HTERT RPE-1 (cell line): ENCODE measurements around the gene IGSF9.

Experiments
- in situ Hi-C: fragments of 300-500 bp; cut with MboI; formaldehyde crosslinking; loops from 4 replicates; pipeline ENCODE4 v1.14.3; 2020; ENCODE audit warnings: low sequenced_read_pairs

Gene IGSF9, protein sequence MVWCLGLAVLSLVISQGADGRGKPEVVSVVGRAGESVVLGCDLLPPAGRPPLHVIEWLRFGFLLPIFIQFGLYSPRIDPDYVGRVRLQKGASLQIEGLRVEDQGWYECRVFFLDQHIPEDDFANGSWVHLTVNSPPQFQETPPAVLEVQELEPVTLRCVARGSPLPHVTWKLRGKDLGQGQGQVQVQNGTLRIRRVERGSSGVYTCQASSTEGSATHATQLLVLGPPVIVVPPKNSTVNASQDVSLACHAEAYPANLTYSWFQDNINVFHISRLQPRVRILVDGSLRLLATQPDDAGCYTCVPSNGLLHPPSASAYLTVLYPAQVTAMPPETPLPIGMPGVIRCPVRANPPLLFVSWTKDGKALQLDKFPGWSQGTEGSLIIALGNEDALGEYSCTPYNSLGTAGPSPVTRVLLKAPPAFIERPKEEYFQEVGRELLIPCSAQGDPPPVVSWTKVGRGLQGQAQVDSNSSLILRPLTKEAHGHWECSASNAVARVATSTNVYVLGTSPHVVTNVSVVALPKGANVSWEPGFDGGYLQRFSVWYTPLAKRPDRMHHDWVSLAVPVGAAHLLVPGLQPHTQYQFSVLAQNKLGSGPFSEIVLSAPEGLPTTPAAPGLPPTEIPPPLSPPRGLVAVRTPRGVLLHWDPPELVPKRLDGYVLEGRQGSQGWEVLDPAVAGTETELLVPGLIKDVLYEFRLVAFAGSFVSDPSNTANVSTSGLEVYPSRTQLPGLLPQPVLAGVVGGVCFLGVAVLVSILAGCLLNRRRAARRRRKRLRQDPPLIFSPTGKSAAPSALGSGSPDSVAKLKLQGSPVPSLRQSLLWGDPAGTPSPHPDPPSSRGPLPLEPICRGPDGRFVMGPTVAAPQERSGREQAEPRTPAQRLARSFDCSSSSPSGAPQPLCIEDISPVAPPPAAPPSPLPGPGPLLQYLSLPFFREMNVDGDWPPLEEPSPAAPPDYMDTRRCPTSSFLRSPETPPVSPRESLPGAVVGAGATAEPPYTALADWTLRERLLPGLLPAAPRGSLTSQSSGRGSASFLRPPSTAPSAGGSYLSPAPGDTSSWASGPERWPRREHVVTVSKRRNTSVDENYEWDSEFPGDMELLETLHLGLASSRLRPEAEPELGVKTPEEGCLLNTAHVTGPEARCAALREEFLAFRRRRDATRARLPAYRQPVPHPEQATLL

DNA sequence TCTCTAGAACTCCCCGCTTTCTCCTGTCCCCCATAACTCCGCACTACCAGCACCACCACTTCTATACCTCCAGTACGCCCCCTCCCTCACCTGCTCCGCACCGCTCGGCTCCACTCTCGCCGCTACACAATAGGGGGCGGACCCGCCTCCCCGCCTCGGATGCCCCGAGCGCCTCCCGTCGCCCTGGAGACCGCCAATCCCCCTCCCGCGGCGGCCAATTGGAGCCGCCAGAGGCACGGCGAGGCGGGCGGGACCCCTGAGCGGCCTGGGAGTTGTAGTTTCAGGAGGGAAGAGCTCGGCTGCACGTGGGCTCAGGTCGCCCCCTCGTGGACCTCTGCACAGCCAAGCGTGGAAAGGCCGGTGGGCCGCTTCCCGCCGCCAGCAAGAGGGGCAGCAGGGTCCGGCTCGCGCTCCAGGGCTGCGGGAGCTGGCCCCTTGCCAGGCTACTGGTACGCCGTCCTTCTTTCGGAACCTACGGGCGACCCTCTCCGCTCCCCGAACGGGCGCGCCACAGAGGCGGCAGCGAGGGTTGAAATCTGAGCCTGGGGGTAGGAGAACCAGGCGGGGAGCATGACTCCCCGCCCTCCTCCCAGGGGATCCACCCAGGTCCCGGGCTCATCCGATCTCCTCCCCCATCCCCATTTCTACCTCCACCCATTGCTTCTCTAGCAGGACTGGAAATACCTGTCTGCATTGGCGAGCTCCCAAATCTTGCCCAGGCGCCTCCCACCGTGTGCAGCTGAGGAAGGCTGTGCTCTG, at the start of gene IGSF9:
Gene IGSF9 (minus strand): TSS at position 131 of the 759 bp plus-strand sequence. CDS start 2,159 bp downstream, outside the sequence.
- in situ Hi-C loops: no loop called here

DNA sequence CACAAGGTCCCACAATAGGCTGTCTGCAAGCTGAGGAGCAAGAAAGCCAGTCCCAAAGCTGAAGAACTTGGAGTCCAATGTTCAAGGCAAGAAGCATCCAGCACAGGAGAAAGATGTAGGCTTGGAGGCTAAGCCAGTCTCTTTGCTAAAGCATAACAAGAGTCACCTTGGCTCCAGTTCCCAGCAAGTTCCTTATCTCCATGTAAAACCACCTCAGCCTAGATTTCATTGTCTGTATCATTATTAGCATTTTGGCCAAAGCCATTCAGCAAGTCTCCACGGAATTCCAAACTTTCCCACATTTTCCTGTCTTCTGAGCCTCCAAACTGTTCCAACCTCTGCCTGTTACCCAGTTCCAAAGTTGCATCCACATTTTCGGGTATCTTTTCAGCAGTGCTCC, 49.5 kb upstream of the IGSF9 start:
- in situ Hi-C loops: no loop called here

DNA sequence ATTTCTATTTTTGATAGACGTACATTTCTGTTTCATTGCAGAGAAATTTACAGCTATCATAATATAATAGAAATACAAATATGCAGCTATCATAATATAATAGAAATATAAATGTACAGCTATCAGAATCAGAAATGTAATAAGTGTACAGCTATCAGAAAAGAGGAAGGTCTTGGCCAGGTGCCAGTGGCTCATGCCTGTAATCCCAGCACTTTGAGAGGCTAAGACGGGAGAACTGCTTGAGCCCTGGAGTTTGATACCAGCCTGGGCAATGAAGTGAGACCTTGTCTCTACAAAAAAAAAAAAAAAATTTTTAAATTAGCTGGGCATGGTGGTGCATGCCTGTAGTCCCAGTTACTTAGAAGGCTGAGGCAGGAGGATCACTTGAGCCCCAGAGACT, 48.5 kb upstream of the IGSF9 start:
- in situ Hi-C loops: no loop called here

DNA sequence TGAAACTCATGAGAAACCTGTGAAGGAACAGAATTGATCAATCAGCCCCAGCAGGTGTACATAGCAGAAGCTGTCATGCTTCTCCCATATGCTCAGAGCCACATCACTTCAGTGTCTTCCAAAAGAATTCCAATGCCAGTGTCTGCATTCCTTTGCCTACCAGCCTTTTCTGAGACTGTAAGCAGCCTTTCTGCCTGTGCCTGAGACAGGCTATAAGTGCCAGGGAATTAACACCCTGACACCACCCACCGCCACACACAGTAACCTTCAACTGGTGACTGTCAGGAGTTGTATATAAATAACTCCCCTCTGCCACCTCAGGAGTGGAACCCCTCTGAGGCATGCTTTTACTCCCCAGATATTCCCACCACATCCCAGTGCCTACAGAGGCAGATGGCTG, 46.7 kb upstream of the IGSF9 start:
- in situ Hi-C loops: no loop called here

DNA sequence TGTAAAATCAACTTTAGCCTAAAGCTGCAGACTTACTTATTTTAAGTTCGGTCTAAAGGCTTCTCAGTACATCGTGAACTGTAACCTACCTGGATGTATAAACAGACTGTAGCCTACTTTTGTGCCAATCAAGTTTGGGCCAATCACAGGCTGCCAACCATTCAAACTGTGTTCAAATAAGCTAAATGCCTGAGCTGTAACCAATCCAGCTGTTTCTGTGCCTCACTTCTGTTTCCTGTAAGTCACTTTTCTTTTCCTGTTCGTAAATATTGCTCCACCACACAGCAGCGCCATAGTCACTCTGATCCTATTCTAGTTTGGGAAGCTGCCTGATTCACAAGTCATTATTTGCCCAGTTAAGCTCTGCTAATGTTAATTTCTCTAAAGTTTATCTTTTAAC, 46.1 kb upstream of the IGSF9 start:
- in situ Hi-C loops: no loop called here

DNA sequence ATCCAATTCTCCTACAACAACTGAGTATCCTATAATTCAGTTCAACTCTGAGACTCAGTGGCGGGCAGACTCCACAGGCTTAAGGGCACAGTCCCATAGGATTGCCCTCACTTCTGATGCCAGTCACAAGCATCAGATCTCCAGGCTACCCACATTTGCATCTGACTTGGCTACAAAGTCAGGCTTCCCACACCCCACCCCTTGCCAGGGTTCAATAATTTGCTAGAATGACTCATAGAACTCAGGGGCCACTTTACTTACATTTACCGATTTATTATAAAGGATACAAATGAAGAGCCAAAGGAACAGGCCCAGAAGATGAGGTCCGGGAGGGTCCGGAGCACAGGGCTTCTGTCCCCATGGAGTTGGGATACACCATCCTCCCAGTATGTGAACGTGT, 44.6 kb upstream of the IGSF9 start:
- in situ Hi-C loops: no loop called here

DNA sequence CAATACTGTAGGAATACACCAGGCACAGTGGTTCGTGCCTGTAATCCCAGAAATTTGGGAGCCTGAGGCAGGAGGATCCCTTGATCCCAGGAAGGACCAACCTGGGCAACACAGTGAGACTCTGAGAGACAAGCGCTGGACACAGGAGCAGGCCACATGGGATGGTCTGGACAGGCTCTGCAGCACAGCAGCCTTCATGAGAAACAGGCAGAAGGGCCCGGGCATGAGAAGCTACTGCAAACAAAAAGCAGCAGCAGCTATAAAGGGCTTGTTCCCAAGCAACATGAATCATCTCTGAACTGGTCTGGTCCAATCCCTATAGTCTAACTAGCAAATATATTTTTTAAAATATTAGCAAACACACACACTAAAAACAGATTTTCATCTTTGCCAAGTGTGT, 44.2 kb upstream of the IGSF9 start:
- in situ Hi-C loops: no loop called here

DNA sequence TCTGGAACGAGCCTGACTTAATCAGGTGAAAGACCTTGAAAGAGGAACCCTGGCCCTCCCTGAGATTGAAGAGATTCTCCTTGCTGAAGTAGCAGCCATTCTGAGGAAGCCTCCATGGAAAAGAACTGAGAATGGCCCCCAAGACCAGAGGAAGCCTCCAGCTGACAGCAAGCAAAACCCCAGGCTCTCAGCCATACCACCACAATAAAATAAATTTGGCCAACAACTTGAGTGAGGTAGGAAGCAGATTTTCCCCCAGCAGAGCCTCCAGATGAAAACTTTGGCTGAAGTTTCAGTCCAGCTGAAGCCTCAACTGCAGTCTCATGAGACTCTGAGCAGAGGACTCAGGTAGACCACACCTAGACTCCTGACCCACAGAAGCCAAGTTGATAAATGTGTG, 42.6 kb upstream of the IGSF9 start:
- in situ Hi-C loops: no loop called here

DNA sequence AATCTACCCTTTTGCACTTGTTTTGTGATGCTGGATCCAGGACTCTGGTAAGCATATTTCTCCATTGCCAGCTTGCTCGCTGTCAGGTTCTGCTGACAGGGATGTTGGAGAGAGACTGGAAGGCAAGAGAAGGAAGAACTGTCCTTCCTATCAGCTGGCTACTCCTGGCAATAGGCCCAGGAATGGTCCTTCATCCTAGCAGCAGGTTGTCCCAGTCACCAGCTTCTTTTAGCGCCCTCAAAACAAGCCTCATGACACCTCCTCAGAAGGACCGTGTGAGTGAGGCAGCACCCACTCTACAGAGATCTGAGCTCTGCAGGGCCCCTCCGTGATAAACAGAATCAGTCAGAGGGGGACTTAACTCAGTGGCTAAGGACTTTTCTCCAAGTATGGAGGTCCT, 41.8 kb upstream of the IGSF9 start:
- in situ Hi-C loops: no loop called here

DNA sequence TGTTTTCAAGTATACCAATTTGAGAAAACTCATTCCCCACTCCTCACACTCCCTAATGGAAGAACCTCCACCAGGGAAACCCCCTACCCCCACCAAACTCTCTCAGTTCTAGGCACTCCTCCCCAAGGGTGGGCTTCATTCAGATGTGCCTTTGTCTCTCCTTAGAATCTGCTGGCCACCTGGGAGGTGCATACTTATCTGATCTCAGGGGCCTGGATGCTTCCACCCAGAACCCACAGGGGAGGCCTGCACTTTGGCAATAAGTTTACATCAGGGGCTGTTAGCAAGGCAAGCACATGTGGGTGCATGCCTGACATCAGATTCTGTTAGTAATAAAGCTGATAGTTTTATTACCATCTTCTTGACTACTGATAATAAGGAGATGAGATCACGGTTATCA, 41.1 kb upstream of the IGSF9 start:
- in situ Hi-C loops: no loop called here

DNA sequence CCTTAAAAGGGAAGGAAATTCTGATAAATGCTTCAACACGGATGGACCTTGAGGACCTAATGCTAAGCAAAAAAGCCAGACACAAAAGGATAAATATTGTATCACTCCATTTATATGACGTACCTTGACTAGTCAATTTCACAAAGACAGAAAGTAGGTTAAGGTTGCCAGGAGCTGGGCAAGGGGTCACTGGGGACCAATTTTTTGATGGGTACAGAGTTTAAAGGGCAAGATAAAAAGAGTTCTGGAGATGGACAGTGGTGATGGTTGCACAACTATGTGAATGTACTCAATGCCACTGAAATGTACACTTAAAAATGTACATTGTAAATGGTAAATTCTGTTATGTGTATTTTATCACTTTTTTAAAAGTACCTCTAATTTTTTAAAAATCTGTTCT, 40.7 kb upstream of the IGSF9 start:
- in situ Hi-C loops: no loop called here

DNA sequence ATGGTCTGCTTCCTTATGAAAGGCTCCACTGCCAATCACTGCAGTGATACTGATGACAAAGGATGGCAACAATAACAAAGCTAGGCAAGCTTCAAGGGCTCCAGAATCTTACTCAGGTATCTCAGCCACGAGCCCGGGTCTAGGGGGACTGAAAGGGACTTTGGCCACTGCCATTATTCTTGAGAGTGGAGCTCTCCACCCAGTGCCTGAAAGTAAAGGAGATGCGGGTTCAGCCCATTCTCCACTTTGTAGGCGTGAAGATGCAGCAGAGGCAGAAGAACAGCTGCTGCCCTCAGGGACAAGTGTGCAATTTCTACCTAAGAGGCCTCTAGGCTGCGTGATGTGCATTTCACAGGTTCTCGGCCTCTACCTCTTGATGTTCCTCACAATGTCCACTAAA, 40.1 kb upstream of the IGSF9 start:
- in situ Hi-C loops: no loop called here

DNA sequence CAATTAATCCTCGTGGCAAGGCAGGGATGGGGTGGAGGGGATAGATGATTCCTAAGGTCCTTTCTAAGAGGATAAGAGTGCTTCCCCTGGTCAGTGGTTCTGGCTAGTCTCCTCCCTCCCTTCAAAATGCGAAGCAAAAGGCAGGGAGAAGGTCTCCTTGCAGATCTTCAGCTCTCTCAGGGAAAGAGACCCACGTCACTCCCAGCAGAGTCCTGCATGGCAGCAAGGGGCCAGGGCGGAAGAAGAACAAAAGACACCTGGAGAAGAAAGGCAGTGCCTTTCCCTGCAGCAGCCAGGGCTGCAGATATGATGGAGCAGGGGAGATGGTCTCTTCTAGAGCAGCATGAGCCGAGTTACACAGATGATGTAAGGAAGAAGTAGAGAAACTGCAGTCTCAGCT, 38.3 kb upstream of the IGSF9 start:
- in situ Hi-C loops: no loop called here

DNA sequence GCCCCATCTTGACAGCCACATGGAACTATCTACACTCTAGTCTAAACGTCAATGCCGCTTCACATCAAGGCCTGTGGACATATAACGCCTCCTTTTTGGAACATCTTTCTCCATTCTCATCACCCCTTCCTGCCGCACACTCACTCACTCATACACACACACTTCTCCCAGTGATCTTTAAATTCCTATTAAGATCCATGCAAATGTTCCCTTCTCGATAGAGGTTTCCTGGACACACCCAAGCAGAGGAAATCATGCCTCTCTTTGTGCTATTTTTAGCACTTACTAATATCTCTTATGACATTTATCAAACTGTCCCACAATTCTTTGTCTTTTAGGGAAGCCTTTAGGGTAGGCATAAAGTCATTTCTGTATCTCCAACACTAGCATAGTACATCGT, 36.9 kb upstream of the IGSF9 start:
- in situ Hi-C loops: no loop called here

DNA sequence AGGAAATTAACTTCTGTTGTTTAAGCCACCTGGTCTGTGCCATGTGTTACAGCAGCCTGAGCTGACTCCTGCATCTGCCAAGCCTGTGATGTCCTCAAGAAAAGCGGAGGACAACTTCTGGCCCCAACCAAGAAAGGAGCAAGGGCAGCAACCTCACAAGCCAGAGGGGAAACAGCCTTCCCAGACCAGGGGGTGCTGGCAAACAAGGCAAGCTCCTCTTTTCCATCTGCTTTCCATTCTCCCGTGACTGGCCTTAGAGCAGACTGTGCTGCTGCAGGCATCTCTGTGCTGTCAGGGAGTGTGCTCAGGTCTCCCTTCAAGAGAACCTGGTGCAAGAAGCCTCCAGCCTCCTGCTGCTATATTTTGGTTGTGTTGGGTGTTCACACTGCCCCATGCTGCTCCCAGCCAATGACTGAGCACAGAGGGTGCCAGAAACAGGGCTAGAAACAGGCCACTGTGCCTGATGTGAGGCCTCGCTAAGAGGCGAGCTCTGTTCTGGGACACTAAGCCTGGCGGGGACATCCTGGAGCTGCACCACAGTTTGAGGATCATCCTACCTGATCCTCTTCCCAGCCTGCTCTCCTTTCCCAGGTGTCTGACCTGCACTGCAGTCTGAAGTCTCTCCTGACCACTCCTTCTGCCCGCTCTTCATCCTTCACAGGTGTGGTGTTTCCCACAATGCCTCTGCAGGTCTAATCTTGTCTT, 36.1 kb upstream of the IGSF9 start:
- in situ Hi-C loops: no loop called here

DNA sequence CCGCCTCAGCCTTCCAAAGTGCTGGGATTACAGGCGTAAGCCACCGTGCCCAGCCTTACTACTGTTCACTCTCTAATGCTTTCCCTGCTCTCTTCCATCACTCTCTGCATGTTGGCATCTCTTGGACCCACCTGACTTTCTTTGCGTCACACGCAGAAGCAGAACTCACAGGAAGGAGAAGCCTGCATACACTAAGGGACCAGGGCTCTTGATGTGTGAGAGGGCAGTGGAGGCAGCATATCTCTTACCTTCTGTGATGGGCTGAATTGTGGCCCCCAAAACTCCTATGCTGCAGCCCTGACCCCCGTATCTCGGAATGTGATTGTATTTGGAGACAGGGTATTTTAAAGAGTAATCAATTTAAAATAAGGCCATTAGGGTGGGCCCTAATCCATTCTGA, 35.4 kb upstream of the IGSF9 start:
- in situ Hi-C loops: no loop called here

DNA sequence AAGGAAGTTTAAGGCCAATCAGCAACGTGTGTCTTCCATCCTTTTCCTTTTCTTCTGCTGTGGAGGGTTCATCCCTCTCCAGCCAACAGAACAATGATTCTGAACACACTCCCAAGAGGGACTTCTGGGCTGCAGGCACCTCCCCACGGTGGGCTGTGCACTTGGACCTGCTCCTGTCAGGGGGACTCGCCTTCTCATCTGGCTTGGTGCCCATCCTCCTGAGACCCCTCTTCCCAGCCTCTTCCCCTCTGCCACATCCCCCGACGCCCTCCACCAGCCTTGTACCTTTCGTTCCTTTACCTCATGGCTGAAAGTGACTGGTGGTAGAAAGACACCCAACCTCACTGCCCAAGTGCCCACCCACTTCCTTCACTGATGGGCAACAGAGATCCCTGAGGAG, 34.7 kb upstream of the IGSF9 start:
- in situ Hi-C loops: no loop called here

DNA sequence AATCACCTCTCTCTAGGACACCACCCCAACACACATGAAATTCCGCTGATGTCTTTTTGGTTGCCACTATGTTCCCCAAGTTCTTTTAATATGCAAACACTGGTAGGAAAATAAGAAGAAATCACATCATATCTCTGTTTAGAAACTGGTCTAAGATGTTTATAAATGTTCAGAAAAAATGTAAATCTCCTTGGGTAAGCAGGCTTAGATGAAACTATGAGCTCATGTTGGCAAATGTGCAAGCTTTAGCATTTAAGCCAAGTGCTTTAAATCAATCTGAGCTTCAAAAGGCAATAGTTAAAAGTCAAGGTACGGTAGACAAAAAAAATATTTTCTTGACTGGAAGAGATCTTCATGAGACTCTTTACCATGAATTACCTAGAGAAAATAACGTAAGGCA, 33.8 kb upstream of the IGSF9 start:
- in situ Hi-C loops: no loop called here

DNA sequence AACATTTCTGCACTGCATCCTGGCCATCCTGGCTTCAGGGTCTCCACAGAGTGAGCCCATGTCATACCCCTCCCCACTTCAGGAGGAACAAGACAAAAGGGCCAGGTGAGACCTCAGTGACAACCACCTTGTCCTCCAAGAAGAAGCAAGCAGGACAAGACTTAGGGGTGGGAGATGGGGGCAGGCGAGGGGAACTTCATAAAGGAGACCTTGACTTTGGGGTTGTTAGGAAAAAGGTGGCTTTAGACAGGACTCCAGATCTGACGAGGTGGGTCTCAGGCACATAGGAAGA, 32.6 kb upstream of the IGSF9 start:
- in situ Hi-C loops: no loop called here

DNA sequence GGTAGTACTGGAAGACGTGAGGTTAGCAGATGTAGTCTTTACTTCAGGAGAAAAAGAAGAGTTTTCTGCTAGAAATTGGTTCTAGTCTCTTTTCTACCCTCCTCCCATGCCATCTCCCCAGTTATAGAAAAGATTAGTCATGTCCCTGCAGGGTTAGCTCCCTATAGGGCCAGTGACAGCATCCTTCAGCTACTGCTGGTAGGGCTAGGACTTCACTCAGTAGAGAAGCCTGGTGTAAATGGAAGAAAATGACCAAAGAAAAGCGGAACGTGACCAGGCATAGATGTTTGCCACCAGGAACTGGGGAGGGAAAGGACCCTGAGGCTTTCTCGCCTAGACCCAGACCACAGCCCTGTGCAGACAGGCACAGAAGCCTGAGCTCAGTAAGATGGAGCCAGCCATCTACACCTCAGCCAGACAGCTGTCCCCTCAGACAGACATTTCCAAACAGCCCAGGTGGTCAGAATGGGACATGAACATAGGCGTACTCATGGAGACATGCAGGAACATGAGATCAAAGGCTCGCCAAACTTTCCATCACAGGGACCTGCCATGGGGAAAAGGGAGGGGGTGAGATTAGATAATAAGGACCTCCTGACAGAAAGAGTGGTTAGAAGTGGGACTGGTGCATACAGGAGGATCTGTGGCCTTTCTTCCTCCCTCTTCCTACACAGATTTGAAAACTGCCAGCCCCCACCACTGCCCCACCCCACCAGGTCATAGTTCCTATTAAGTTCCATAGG, 32.1 kb upstream of the IGSF9 start:
- in situ Hi-C loops: no loop called here
